Karpas-422 (cell line): Measurements from ENCODE around the gene SLC6A3. TPM values are rescaled to one million over a fixed set of nuclear protein-coding genes. Genes with fewer than 3 reads are reported as not detected.

ENCODE experiments used
- DNase-seq: peaks from one replicate; pipeline ENCODE4 v3.0.0-alpha.2; 2015
- H2AFZ ChIP-seq: fragments of 200-600 bp; sonication (generic); 2 replicates; pipeline ENCODE4 v1.6.1; 2014; ENCODE audit warnings: antibody characterized with exemption, low read length, mixed read lengths
- H3K27ac ChIP-seq: fragments of 200-600 bp; sonication (generic); 2 replicates; pipeline ENCODE4 v1.5.1; 2014; ENCODE audit warnings: mild to moderate bottlenecking, low read length, moderate library complexity
- H3K27me3 ChIP-seq: fragments of 200-600 bp; sonication (generic); 2 replicates; pipeline ENCODE4 v1.6.1; 2014; ENCODE audit warnings: low read length, mixed read lengths
- H3K36me3 ChIP-seq: fragments of 200-600 bp; sonication (generic); 2 replicates; pipeline ENCODE4 v1.6.1; 2014; ENCODE audit warnings: low read length, mixed read lengths; ENCODE audit not compliant: insufficient read depth
- H3K4me1 ChIP-seq: fragments of 200-600 bp; sonication (generic); 2 replicates; pipeline ENCODE4 v1.6.1; 2014; ENCODE audit warnings: mild to moderate bottlenecking, low read length, mixed read lengths
- H3K4me2 ChIP-seq: fragments of 200-600 bp; sonication (generic); 2 replicates; pipeline ENCODE4 v1.6.1; 2014; ENCODE audit warnings: low read length, low read depth, mild to moderate bottlenecking; ENCODE audit not compliant: poor library complexity, severe bottlenecking
- H3K4me3 ChIP-seq: fragments of 200-600 bp; sonication (generic); 2 replicates; pipeline ENCODE4 v1.5.1; 2014; ENCODE audit warnings: mild to moderate bottlenecking, antibody characterized with exemption, low read length, mixed read lengths
- H3K79me2 ChIP-seq: fragments of 200-600 bp; sonication (generic); 2 replicates; pipeline ENCODE4 v1.6.1; 2014; ENCODE audit warnings: mild to moderate bottlenecking, low read length, mixed read lengths
- H3K9ac ChIP-seq: fragments of 200-600 bp; sonication (generic); 2 replicates; pipeline ENCODE4 v1.6.0; 2014; ENCODE audit warnings: low read length
- H3K9me2 ChIP-seq: fragments of 200-600 bp; sonication (generic), shearing (Covaris generic); replicated peaks from 2 replicates; pipeline ENCODE4 v1.6.0; 2014; ENCODE audit warnings: mild to moderate bottlenecking, low read length, moderate library complexity; ENCODE audit not compliant: insufficient read depth
- H3K9me3 ChIP-seq: fragments of 300-700, 200-600 bp; sonication (generic); 2 replicates; pipeline ENCODE4 v1.6.1; 2014; ENCODE audit warnings: low read length, mixed read lengths
- H4K20me1 ChIP-seq: fragments of 200-600 bp; sonication (generic); 2 replicates; pipeline ENCODE4 v1.6.1; 2014; ENCODE audit warnings: mild to moderate bottlenecking, antibody characterized with exemption, low read length, low read depth; ENCODE audit not compliant: insufficient read depth
- total RNA-seq: library from RNA; depleted of rRNA; stranded (reverse); fragments of >200 nt; shearing (Covaris generic); gene quantifications from 2 replicates; pipeline ENCODE4 v1.2.3, GENCODE V29; 2014; ENCODE audit warnings: low replicate concordance

Gene SLC6A3
- total RNA-seq, 1 experiment from 2014 or later, result not detected

- DNase-seq, result no peak
- H3K4me1 ChIP-seq, result no peaks in the 10 kb centered on the region
- H3K36me3 ChIP-seq, result no peaks in the 10 kb centered on the region
- no peak overlapping the region for H3K27ac ChIP-seq
- H3K9me2 ChIP-seq, result no peaks in the 10 kb centered on the region
- H3K9me3 ChIP-seq, result no peaks in the 10 kb centered on the region
- no peak overlapping the region for H2AFZ ChIP-seq
- H3K9ac ChIP-seq, result no peak overlapping the region
- H3K4me2 ChIP-seq, result no peak overlapping the region
- H3K4me3 ChIP-seq, result no peak overlapping the region
- no peaks in the 10 kb centered on the region for H3K27me3 ChIP-seq
- H3K79me2 ChIP-seq, result no peaks in the 10 kb centered on the region
- no peaks in the 10 kb centered on the region for H4K20me1 ChIP-seq
Observed at GRCh38 chr5:1392261-1392660, 53.0 kb downstream of the SLC6A3 start.

DNA sequence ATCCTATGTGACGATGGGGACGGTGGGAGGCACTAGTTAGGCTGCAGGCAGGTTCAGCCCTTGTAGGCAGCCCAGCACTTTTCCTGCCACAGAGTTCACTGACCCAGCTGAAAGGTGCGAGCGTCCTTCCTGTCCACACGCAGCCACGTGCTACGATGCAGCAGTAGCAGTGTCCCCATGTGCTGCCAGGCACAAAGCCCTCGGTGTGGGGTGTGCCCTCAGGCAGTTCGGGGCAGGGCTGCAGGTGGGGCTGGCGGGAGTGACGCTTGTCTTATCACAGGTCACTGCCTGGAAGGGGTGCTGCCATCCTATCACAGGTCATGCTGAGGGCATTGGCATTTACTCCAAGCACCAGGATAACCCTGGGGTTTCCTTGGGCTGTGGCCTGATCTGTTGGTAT is 53.5 kb downstream of the SLC6A3 start:
- Histone ChIP-seq H3K4me1 (peaks cover 3% of the 10 kb centered on the region), H2AFZ (no peak overlapping the region), H3K4me3 (no peak overlapping the region), H3K27me3 (no peaks in the 10 kb centered on the region), H3K4me2 (no peak overlapping the region), H3K9ac (no peak overlapping the region), H3K27ac (no peak overlapping the region), H3K36me3 (no peaks in the 10 kb centered on the region), H3K9me3 (no peaks in the 10 kb centered on the region), H4K20me1 (no peaks in the 10 kb centered on the region), H3K9me2 (no peaks in the 10 kb centered on the region), H3K79me2 (no peaks in the 10 kb centered on the region)
- DNase-seq, result no peak

DNA sequence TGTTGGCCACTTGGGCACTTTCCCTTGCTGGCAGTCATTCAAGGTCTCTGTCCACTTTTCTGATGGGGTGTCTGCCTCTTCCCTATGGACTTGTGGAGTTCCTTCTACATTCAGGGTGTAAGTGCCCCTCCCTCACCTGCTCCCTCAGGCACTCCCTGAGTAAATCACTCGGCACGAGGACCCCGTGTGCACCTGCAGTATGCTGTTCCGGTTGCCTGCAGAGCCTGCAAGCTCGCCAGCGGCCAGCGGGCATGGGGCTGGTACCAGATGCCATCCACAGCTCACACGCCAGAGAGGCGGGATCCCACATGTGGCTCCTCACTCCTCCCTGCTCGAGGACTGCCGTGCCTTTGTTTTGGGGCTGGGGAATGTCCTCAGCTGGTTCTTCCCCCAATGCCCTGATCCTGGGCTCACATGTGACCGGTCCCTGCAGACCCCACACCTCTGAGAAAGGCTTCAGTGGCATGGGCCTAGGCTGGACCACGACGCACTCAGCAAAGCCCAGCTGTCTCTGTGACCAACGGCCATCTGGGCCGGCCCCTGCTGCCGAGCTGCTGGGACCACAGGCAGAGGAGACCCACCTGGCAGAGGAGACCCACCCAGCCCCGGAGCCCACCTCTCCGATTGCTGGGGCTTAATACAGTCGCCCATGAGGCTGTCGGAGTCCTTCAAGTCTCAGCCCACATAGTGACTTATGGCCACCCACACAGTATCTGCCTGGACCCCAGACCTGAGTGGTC is 54.2 kb downstream of the SLC6A3 start:
- no peak overlapping the region for H3K27ac ChIP-seq
- H3K4me3 ChIP-seq, result no peak overlapping the region
- peaks cover 10% of the 10 kb centered on the region for H3K4me1 ChIP-seq
- no peak overlapping the region for H2AFZ ChIP-seq
- H3K9ac ChIP-seq, result no peak overlapping the region
- no peaks in the 10 kb centered on the region for H3K36me3 ChIP-seq
- H4K20me1 ChIP-seq, result no peaks in the 10 kb centered on the region
- no peaks in the 10 kb centered on the region for H3K27me3 ChIP-seq
- no peaks in the 10 kb centered on the region for H3K9me2 ChIP-seq
- H3K4me2 ChIP-seq, result no peak overlapping the region
- no peak for DNase-seq
- no peaks in the 10 kb centered on the region for H3K9me3 ChIP-seq
- H3K79me2 ChIP-seq, result no peaks in the 10 kb centered on the region

DNA sequence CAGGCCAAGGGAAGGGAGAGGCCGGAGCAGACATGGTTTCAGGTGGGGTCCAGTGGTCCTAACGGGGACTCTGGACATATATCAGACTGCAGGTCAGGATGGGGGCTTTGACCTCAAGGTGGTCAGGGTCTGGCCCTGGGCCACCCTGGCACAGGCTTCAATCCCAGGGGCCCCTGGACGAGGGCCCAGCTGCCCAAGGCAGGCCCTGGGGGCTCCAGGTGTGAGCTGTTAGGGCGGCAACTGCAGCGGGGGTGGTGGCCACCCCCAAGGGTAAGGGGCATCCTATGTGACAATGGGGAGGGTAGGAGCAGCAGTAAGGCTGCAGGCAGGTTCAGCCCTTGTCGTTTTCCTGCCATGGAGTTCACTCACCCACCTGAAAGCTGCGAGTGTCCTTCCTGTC is 54.9 kb downstream of the SLC6A3 start:
- H3K9me2 ChIP-seq, result no peaks in the 10 kb centered on the region
- peaks cover 17% of the 10 kb centered on the region for H3K4me1 ChIP-seq
- no peak overlapping the region for H3K4me2 ChIP-seq
- no peaks in the 10 kb centered on the region for H4K20me1 ChIP-seq
- H3K27ac ChIP-seq, result no peak overlapping the region
- no peaks in the 10 kb centered on the region for H3K36me3 ChIP-seq
- no peak overlapping the region for H2AFZ ChIP-seq
- H3K9ac ChIP-seq, result no peak overlapping the region
- no peak overlapping the region for H3K4me3 ChIP-seq
- H3K27me3 ChIP-seq, result no peaks in the 10 kb centered on the region
- DNase-seq, result no peak
- no peaks in the 10 kb centered on the region for H3K9me3 ChIP-seq
- no peaks in the 10 kb centered on the region for H3K79me2 ChIP-seq

- Histone ChIP-seq H3K9ac (no peak overlapping the region), H3K79me2 (no peaks in the 10 kb centered on the region), H2AFZ (no peak overlapping the region), H3K9me2 (no peaks in the 10 kb centered on the region), H3K27me3 (no peaks in the 10 kb centered on the region), H3K4me1 (peaks cover 18% of the 10 kb centered on the region), H3K4me2 (no peak overlapping the region), H4K20me1 (no peaks in the 10 kb centered on the region), H3K9me3 (no peaks in the 10 kb centered on the region), H3K36me3 (no peaks in the 10 kb centered on the region), H3K27ac (no peak overlapping the region), H3K4me3 (no peak overlapping the region)
- no peak for DNase-seq
Observed at GRCh38 chr5:1388383-1388967, 56.8 kb downstream of the SLC6A3 start.

GRCh38 chr5:1387876-1388275 is 57.4 kb downstream of the SLC6A3 start:
- Histone ChIP-seq H3K9me2 (no peaks in the 10 kb centered on the region), H3K4me1 (peaks cover 18% of the 10 kb centered on the region), H3K4me2 (no peak overlapping the region), H3K27ac (no peak overlapping the region), H4K20me1 (no peaks in the 10 kb centered on the region), H3K9ac (no peak overlapping the region), H2AFZ (no peak overlapping the region), H3K4me3 (no peak overlapping the region), H3K27me3 (no peaks in the 10 kb centered on the region), H3K79me2 (no peaks in the 10 kb centered on the region), H3K9me3 (no peaks in the 10 kb centered on the region), H3K36me3 (no peaks in the 10 kb centered on the region)
- no peak for DNase-seq

GRCh38 chr5:1387059-1387755 is 58.0 kb downstream of the SLC6A3 start:
- Histone ChIP-seq H3K4me2 (peak overlapping the region; percentile 91), H3K9me3 (no peaks in the 10 kb centered on the region), H4K20me1 (no peaks in the 10 kb centered on the region), H3K27me3 (no peaks in the 10 kb centered on the region), H3K27ac (no peak overlapping the region), H3K4me1 (peaks cover 18% of the 10 kb centered on the region), H2AFZ (no peak overlapping the region), H3K79me2 (no peaks in the 10 kb centered on the region), H3K36me3 (no peaks in the 10 kb centered on the region), H3K9me2 (no peaks in the 10 kb centered on the region), H3K9ac (peak overlapping the region; percentile 70; the same call in 1 of the 2 replicates), H3K4me3 (peak overlapping the region; percentile 81; the same call in 1 of the 2 replicates)
- no peak for DNase-seq

DNA sequence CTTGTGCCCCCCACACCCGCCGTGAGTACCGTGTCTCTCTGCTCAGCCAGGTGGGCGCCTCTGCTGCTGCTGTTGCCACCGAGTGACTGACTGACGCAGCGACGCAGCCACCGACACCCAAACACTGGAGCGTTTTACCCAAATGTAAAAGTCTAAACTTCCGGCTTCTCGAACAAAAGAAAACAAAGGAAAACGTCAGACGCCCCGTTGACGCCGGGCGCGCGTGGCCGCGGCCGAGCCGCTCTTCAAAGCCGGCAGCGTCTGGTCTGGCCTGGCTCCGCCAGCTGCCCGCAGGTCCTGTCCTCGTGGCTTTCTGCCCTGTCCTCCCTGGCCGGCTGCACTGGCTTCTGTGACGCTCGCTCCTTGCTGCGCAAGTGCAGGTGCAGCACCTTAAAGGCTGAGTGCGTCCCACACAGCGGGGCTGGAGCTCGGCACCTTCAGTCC is 58.9 kb downstream of the SLC6A3 start:
- Histone ChIP-seq H3K4me2 (peak overlapping the region; percentile 91), H3K27ac (no peak overlapping the region), H3K79me2 (no peaks in the 10 kb centered on the region), H3K4me3 (peak overlapping the region; percentile 81), H3K27me3 (no peaks in the 10 kb centered on the region), H3K4me1 (peaks cover 18% of the 10 kb centered on the region), H3K9ac (peak overlapping the region; percentile 70), H3K36me3 (no peaks in the 10 kb centered on the region), H3K9me3 (no peaks in the 10 kb centered on the region), H3K9me2 (no peaks in the 10 kb centered on the region), H2AFZ (peak overlapping the region; percentile 89), H4K20me1 (no peaks in the 10 kb centered on the region)
- DNase-seq, result peak; percentile 77
